Measurements from ENCODE around the gene FARP2. TPM values are rescaled to one million over a fixed set of nuclear protein-coding genes. Genes with fewer than 3 reads are reported as not detected.

The FARP2 gene
- total RNA-seq, 4 donors from 2014 or later = 10.7 to 20.1 (median 13.6) TPM

DNA sequence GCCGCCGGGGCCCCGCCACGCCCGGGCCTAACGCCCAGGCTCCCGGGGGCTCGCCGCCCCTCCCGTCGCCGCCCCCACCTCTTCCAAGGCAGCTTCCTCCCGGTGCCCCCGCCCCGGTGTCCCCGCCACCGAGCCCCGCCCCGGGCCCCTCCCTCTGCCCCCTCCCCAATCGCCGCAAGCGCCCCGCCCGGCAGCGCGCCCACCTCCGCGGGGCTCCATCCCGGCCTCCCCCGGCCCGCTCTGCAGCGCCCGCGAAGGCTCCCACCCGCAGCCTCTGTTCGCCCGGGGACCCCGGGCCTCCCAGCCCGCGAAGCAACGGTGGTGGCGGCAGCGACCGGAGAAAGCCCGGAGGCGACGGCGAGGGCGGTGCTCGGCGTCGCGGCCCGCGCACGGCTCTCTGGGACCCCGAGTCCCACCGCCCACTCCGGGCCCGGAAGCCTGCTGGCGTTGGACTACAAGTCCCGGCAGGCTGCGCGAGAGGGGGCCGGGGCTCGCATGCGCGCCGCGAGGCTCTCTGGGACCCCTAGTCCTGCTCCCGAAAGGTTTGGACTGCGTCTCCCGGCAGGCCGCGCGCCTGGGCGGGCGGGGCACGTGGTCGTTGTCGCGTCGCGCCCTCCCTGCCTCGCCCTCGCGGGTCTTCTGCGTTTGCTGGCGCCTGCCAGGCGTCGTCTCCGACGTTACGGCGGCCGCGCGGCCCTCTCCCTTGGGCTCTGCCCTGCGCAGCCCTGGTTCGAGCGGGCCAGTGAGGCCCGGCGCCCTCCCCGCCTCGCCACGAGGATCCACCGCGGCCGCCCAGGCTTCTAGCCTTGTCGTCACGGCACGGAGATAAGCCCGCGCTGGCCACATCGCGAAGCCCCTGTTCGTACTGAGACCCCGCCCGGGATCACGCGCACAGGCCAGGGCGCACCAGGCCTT lies 152.4 kb downstream of the FARP2 start, which contains the start of gene STK25:
Gene STK25, minus strand, starts transcription at position 345 of the 915 bp plus-strand sequence. CDS start 549 bp downstream, outside the sequence.
- no peaks in the 10 kb centered on the region for H3K36me3 ChIP-seq
- intact Hi-C loops (cut with DNase I; ENCODE audit: low total_unique reads) = loop anchor here (1.0 to 5.0 kb wide), 8 partner anchors 104 to 511 kb away; partner anchors contain the start of genes ATG4B, HDLBP, SEPTIN2 and SNED1
- no peaks in the 10 kb centered on the region for H3K9me3 ChIP-seq
- in situ Hi-C loops (cut with MboI; ENCODE audit: low sequenced_read_pairs in 4 of 4) = no loop called here
- peak; percentile 51 to 59 for ATAC-seq
- TF ChIP-seq, protein P1, sequence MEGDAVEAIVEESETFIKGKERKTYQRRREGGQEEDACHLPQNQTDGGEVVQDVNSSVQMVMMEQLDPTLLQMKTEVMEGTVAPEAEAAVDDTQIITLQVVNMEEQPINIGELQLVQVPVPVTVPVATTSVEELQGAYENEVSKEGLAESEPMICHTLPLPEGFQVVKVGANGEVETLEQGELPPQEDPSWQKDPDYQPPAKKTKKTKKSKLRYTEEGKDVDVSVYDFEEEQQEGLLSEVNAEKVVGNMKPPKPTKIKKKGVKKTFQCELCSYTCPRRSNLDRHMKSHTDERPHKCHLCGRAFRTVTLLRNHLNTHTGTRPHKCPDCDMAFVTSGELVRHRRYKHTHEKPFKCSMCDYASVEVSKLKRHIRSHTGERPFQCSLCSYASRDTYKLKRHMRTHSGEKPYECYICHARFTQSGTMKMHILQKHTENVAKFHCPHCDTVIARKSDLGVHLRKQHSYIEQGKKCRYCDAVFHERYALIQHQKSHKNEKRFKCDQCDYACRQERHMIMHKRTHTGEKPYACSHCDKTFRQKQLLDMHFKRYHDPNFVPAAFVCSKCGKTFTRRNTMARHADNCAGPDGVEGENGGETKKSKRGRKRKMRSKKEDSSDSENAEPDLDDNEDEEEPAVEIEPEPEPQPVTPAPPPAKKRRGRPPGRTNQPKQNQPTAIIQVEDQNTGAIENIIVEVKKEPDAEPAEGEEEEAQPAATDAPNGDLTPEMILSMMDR (IDR thresholded peaks at IDR 0.05 in 4 of 5, conservative IDR thresholded peaks at IDR 0.05 in 1 of 5) = no peak
- peak; percentile 82 to 84 for TF ChIP-seq POLR2A (IDR thresholded peaks at IDR 0.05)
- H3K27ac ChIP-seq = peak within 1 kb of the TSS; percentile 93 to 98 (median 96)
- peak; percentile 97 to 98 for DNase-seq
- H3K4me3 ChIP-seq = peak within 1 kb of the TSS; percentile 72 to 85 (median 78)
- peaks cover 45 to 53% of the 10 kb centered on the region in 2 donors for H3K4me1 ChIP-seq
- no peaks in the 10 kb centered on the region for H3K27me3 ChIP-seq

DNA sequence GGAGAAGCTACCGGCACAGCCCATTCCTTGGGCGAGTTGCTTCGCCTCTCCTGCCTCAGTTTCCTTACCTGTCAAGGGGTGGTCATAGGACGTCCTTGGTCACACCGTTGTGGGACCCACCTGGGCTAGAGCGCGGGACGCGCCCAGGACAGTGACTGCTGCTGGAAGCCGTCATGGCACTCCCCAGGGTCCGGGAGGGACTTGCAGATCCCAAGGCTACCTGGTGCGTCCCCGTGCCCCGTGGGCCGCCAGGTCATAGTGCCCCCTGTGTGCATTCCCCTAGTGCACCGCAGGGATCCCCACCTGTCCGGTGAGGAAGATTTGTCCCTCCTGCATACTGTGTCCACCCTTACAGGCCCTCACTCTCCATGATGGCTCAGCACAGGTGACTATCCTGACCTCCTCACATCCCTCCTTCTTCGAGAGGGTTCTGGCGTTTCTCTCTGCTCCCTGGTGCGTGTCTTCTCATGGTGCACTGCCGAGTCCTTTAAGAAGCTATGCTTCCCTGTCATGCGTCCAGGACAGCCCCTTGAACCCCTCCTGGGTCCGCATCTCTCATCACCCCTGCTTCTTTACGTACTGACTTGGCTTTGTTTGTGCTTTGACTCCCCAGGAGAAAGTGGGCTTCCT lies 153.2 kb downstream of the FARP2 start:
- no peaks in the 10 kb centered on the region for H3K36me3 ChIP-seq
- no peaks in the 10 kb centered on the region for H3K27me3 ChIP-seq
- H3K4me1 ChIP-seq = peaks cover 38 to 45% of the 10 kb centered on the region in 2 donors
- H3K27ac ChIP-seq = peak overlapping the region; percentile 93 to 98 (median 96)
- no peak for ATAC-seq
- intact Hi-C loops (cut with DNase I; ENCODE audit: low total_unique reads) (loop anchor here (2.0 to 5.0 kb wide), 7 partner anchors 103 to 512 kb away; partner anchors contain the start of genes ATG4B, SNED1 and THAP4), in situ Hi-C loops (cut with MboI; ENCODE audit: low sequenced_read_pairs in 4 of 4) (no loop called here)
- no peak for TF ChIP-seq POLR2A (IDR thresholded peaks at IDR 0.05)
- TF ChIP-seq, protein P1 (IDR thresholded peaks at IDR 0.05 in 4 of 5, conservative IDR thresholded peaks at IDR 0.05 in 1 of 5) = no peak
- peak overlapping the region; percentile 72 to 85 (median 78) for H3K4me3 ChIP-seq
- H3K9me3 ChIP-seq = no peaks in the 10 kb centered on the region
- no peak for DNase-seq

DNA sequence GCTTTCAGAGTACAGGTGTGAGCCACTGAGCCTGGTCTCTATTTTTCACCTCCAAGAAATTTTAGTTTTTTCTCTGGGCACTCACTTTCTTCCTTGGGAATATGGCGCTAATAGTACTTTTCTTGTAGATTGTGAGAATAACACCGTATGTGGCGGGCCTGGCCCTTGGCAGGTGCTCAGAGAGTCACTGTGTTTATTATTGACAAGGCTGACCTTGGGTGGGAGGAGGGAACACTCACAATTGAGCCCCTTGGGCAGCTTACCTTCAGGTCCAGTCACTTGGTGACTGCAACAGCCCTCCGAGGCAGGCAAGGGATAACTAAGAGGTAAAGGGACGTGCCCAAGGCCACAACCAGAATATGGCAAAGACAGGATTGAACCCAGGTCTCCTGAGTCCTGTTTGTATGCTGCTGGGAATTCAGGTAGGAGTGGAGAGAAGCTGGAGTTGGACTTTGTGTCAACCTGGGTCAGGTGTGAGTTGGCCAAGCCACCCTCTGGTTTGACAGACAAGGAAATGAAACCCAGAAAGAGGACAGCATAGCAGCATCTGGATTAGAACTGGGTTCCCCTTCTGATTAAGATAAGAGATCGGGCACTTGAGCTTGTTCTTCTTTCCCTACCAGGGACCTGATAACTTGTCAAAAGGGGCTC lies 155.1 kb downstream of the FARP2 start:
- Histone ChIP-seq H3K27me3 (no peaks in the 10 kb centered on the region), H3K27ac (no peak overlapping the region), H3K4me1 (peaks cover 22 to 26% of the 10 kb centered on the region in 2 donors), H3K4me3 (no peak overlapping the region), H3K9me3 (no peaks in the 10 kb centered on the region), H3K36me3 (no peaks in the 10 kb centered on the region)
- intact Hi-C loops (cut with DNase I; ENCODE audit: low total_unique reads) = no loop called here
- in situ Hi-C loops (cut with MboI; ENCODE audit: low sequenced_read_pairs in 4 of 4) = no loop called here
- no peak for TF ChIP-seq POLR2A (IDR thresholded peaks at IDR 0.05)
- TF ChIP-seq, protein P1 (IDR thresholded peaks at IDR 0.05 in 4 of 5, conservative IDR thresholded peaks at IDR 0.05 in 1 of 5) = no peak
- ATAC-seq (no peak), DNase-seq (no peak)

DNA sequence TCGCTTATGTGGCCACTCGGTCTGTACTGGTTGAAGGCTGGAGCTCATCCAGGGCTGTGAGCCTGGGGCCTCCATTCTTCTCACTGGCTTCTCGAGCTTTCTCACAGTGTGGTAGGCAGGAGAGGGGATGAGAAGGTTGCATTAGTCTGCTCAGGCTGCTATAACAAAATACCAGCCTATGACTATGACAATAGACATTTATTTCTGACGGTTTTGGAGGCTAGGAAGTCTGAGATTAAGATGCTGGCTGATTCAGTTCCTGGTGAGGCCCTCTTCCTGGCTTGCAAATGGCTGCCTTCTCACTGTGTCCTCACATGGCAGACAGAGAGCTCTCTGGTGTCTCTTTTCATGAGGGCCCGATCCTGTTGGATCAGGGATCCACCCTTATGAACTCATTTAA lies 158.5 kb downstream of the FARP2 start:
- TF ChIP-seq, protein P1 (IDR thresholded peaks at IDR 0.05 in 4 of 5, conservative IDR thresholded peaks at IDR 0.05 in 1 of 5) = no peak
- intact Hi-C loops (cut with DNase I; ENCODE audit: low total_unique reads) (no loop called here), in situ Hi-C loops (cut with MboI; ENCODE audit: low sequenced_read_pairs in 4 of 4) (no loop called here)
- H3K36me3 ChIP-seq = no peaks in the 10 kb centered on the region
- ATAC-seq = no peak
- no peak overlapping the region for H3K4me3 ChIP-seq
- DNase-seq = no peak
- H3K9me3 ChIP-seq = no peaks in the 10 kb centered on the region
- no peak overlapping the region for H3K27ac ChIP-seq
- peaks cover 5 to 6% of the 10 kb centered on the region in 2 donors for H3K4me1 ChIP-seq
- H3K27me3 ChIP-seq = no peaks in the 10 kb centered on the region

Measured in gastrocnemius medialis (tissue), 4 donors.